Esophagus muscularis mucosa (tissue), 4 donors: Measurements from ENCODE around the gene RAB20. TPM values are rescaled to one million over a fixed set of nuclear protein-coding genes. Genes with fewer than 3 reads are reported as not detected.

Experiments
- DNase-seq: peaks from one replicate; pipeline ENCODE4 v3.0.0-alpha.2; 2017; ENCODE audit errors: extremely low spot score
- H3K27ac ChIP-seq, 4 donors: fragments of 200-600 bp; sonication (generic); replicated peaks in 1 of 4; 1 replicate in 3 of 4; 2 replicates in 1 of 4; pipeline ENCODE4 v1.5.1; 2016 to 2019; ENCODE audit warnings: mild to moderate bottlenecking in 1 of 4
- H3K27me3 ChIP-seq, 4 donors: fragments of 200-600 bp; sonication (generic); one replicate each; pipeline versions ENCODE4 v1.5.1 to v1.6.0; 2016 to 2019
- H3K36me3 ChIP-seq, 4 donors: fragments of 200-600 bp; sonication (generic); one replicate each; pipeline ENCODE4 v1.5.1; 2016 to 2019
- H3K4me1 ChIP-seq, 4 donors: fragments of 200-600 bp; sonication (generic); one replicate each; pipeline ENCODE4 v1.5.1; 2016 to 2019
- H3K4me3 ChIP-seq, 4 donors: fragments of 200-600 bp; sonication (generic); 1 replicate in 2 of 4; 2 replicates in 2 of 4; pipeline ENCODE4 v1.5.1; 2016 to 2019; ENCODE audit warnings: mild to moderate bottlenecking in 4 of 4, moderate library complexity in 1 of 4
- H3K9me3 ChIP-seq, 4 donors: fragments of 200-600 bp; sonication (generic); 1 replicate in 3 of 4; 2 replicates in 1 of 4; pipeline ENCODE4 v1.5.1; 2016 to 2019
- CTCF ChIP-seq, 3 experiments: fragments of 200-600 bp in 2 of 3; fragments of 450-650 bp in 1 of 3; sonication (generic) in 2 of 3; IDR thresholded peaks; one replicate each; pipeline ENCODE4 v1.5.1; 2017 to 2019; ENCODE audit warnings: antibody characterized with exemption in 3 of 3, mild to moderate bottlenecking in 2 of 3, moderate library complexity in 1 of 3
- EP300 ChIP-seq: sonication (generic); formaldehyde crosslinking; IDR thresholded peaks from one replicate; pipeline ENCODE4 v1.6.1; 2017; ENCODE audit warnings: antibody characterized with exemption
- POLR2A ChIP-seq: fragments of 450-650 bp; IDR thresholded peaks from one replicate; pipeline ENCODE4 v1.6.1; 2017; ENCODE audit warnings: antibody characterized with exemption, moderate library complexity, mild to moderate bottlenecking, low read depth
- POLR2AphosphoS5 ChIP-seq, 2 donors: sonication (generic); formaldehyde crosslinking; IDR thresholded peaks; one replicate each; pipeline ENCODE4 v1.6.1; 2017; ENCODE audit warnings: antibody characterized with exemption in 2 of 2
- WGBS: methylation state at CpG from one replicate; pipeline ENCODE4 v1.1.5; 2018; 5-methylcytosine and 5-hydroxymethylcytosine counted together
- intact Hi-C: fragments of 100-400 bp; cut with DNase I; formaldehyde crosslinking; loops from one replicate; pipeline ENCODE4 v1.15.1; 2023
- total RNA-seq, 4 donors: library from RNA; depleted of rRNA; stranded (reverse); fragments of >200 nt; gene quantifications; one replicate each; pipeline versions ENCODE4 v1.1.0 to v1.2.1, GENCODE V29; 2016

Gene RAB20
- total RNA-seq, 4 donors from 2014 or later = 10.9 to 40.6 (median 15.4) TPM

GRCh38 chr13:110521296-110521680 lies 40.2 kb downstream of the RAB20 start:
- H3K4me1 ChIP-seq = peaks cover 42 to 66% (median 52%) of the 10 kb centered on the region in 4 donors

DNA sequence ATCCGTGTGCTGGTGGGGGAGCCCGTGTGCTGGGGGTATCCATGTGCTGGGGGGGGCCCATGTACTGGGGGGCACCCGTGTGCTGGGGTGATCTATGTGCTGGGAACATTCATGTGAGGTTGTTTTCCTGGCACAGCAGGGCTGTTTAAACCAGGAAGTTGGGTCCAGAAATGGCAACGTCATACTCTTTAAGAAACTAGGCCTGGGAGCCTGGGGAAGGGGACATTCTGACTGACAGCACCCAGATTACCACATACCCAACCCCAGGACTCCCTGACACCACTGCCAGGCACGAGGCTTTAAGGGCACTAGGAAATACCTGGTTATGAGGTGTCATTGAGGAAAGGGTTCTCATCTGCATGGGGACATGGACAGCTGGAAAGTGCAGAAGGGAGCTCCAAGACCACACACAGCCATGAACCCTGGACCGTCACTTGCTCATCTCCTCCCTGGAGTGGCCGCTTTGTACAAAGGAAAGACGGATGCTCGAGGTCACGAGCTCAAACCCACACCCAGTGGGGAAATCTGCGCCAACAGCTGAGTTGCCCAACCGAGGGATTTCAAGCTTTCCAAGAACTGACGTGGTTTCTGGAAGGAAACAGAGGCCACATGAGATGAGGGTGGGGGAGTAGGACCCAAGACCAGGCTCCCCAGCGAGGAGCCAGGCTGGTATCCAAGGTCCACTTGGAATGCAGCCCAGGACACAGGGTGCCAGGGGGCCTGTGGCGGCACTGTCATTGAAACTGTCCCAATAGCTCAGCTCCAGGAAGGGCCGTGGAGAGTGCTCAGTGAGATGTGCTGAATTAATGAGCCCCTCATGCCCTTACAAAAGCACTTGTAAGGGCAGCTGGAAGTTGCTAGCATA lies 40.9 kb downstream of the RAB20 start:
- 87% methylated on average over 11 of the region's 16 CpGs for WGBS

More at GRCh38 chr13:110521296-110521680, 40.2 kb downstream of the RAB20 start:
- H3K36me3 ChIP-seq = peaks cover 0 to 25% (median 7%) of the 10 kb centered on the region in 4 donors
- H3K9me3 ChIP-seq = no peaks in the 10 kb centered on the region
- no peaks in the 10 kb centered on the region for H3K27me3 ChIP-seq
- intact Hi-C loops = no loop called here
- TF ChIP-seq POLR2AphosphoS5 (IDR thresholded peaks at IDR 0.05) (no peak), CTCF (IDR thresholded peaks at IDR 0.05) (no peak), EP300 (no peak), POLR2A (no peak)
- WGBS = 76% methylated on average over 2 of the region's 10 CpGs
- H3K27ac ChIP-seq = peak overlapping the region; percentile 68 to 73 (median 70)
- no peak overlapping the region for H3K4me3 ChIP-seq
- no peak for DNase-seq

DNA sequence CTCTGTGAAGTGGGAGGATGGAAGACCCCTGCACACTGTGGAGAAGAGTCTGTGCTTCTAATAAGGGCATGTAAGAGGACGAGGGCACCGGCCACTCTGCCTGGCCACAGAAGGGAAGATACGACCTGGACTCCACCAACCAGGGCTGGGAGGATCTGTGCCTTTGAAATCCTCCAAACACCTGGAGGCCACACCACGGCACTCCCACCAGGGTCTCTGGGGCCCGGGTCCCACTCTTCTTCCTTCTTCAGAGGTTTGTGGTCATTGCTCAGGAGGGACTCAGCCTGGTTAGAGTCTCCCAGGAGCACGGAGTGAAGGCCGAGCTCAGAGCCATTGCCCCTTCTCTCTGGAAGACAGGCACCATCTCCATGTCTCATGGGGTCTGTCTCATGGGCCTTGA lies 42.0 kb downstream of the RAB20 start:
- Histone ChIP-seq H3K4me1 (peaks cover 26 to 49% (median 36%) of the 10 kb centered on the region in 4 donors), H3K4me3 (no peak overlapping the region), H3K27me3 (no peaks in the 10 kb centered on the region), H3K27ac (peak overlapping the region; percentile 68 to 73 (median 70)), H3K36me3 (peaks cover 0 to 29% (median 13%) of the 10 kb centered on the region in 4 donors), H3K9me3 (no peaks in the 10 kb centered on the region)
- TF ChIP-seq POLR2AphosphoS5 (IDR thresholded peaks at IDR 0.05) = no peak
- TF ChIP-seq POLR2A = no peak
- TF ChIP-seq CTCF (IDR thresholded peaks at IDR 0.05) = no peak
- TF ChIP-seq EP300 = no peak
- intact Hi-C loops = no loop called here
- DNase-seq = no peak
- 87% methylated on average over 7 of the region's 7 CpGs for WGBS

More for the DNA sequence above, 40.9 kb downstream of the RAB20 start:
- peak; percentile 94 for DNase-seq
- intact Hi-C loops = no loop called here
- no peaks in the 10 kb centered on the region for H3K9me3 ChIP-seq
- TF ChIP-seq POLR2A (no peak), CTCF (IDR thresholded peaks at IDR 0.05) (no peak), EP300 (peak; percentile 86), POLR2AphosphoS5 (IDR thresholded peaks at IDR 0.05) (peak; percentile 68 to 70)
- peaks cover 0 to 25% (median 7%) of the 10 kb centered on the region in 4 donors for H3K36me3 ChIP-seq
- no peaks in the 10 kb centered on the region for H3K27me3 ChIP-seq
- H3K4me3 ChIP-seq = no peak overlapping the region
- peaks cover 36 to 60% (median 46%) of the 10 kb centered on the region in 4 donors for H3K4me1 ChIP-seq
- H3K27ac ChIP-seq = peak overlapping the region; percentile 68 to 73 (median 70)

- DNase-seq = no peak
- Histone ChIP-seq H3K4me3 (no peak overlapping the region), H3K4me1 (peaks cover 21 to 44% (median 31%) of the 10 kb centered on the region in 4 donors), H3K36me3 (peaks cover 3 to 34% (median 18%) of the 10 kb centered on the region in 4 donors), H3K27me3 (no peaks in the 10 kb centered on the region), H3K9me3 (no peaks in the 10 kb centered on the region), H3K27ac (no peak overlapping the region)
- WGBS = 77% methylated on average over 15 of the region's 16 CpGs
- intact Hi-C loops = no loop called here
- TF ChIP-seq EP300 = no peak
- TF ChIP-seq POLR2A = no peak
- TF ChIP-seq CTCF (IDR thresholded peaks at IDR 0.05) = no peak
- no peak for TF ChIP-seq POLR2AphosphoS5 (IDR thresholded peaks at IDR 0.05)
Observed at GRCh38 chr13:110519046-110519445, 42.5 kb downstream of the RAB20 start.
